ENCODE data around the gene FAM120B. TPM values are rescaled to one million over a fixed set of nuclear protein-coding genes. Genes with fewer than 3 reads are reported as not detected.

The FAM120B gene
- total RNA-seq, 4 donors from 2014 or later = 25.0 to 32.8 (median 27.5) TPM

DNA sequence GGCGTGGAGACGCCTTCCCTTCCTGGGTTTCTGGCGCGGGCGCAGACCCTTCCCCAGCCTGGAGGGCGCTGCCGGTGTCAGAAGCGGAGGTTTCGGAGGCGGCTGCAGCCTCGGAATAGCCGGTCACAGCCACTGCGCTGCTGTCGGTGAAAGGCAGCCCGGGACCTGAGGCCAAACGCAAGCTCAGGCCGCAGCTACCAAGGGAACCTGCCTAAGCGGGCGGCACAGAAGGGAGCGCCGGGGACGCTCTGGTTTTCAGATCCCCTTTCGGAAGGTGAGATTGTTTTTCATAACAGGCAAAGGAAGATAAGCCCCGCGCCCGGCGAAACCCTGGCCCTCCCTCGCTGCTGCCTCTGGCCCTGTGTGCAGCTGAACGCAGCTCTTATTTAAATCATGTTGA lies 116.5 kb downstream of the FAM120B start:
- TF ChIP-seq, protein P1, sequence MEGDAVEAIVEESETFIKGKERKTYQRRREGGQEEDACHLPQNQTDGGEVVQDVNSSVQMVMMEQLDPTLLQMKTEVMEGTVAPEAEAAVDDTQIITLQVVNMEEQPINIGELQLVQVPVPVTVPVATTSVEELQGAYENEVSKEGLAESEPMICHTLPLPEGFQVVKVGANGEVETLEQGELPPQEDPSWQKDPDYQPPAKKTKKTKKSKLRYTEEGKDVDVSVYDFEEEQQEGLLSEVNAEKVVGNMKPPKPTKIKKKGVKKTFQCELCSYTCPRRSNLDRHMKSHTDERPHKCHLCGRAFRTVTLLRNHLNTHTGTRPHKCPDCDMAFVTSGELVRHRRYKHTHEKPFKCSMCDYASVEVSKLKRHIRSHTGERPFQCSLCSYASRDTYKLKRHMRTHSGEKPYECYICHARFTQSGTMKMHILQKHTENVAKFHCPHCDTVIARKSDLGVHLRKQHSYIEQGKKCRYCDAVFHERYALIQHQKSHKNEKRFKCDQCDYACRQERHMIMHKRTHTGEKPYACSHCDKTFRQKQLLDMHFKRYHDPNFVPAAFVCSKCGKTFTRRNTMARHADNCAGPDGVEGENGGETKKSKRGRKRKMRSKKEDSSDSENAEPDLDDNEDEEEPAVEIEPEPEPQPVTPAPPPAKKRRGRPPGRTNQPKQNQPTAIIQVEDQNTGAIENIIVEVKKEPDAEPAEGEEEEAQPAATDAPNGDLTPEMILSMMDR (IDR thresholded peaks at IDR 0.05; ENCODE audit: low read depth) = no peak

DNA sequence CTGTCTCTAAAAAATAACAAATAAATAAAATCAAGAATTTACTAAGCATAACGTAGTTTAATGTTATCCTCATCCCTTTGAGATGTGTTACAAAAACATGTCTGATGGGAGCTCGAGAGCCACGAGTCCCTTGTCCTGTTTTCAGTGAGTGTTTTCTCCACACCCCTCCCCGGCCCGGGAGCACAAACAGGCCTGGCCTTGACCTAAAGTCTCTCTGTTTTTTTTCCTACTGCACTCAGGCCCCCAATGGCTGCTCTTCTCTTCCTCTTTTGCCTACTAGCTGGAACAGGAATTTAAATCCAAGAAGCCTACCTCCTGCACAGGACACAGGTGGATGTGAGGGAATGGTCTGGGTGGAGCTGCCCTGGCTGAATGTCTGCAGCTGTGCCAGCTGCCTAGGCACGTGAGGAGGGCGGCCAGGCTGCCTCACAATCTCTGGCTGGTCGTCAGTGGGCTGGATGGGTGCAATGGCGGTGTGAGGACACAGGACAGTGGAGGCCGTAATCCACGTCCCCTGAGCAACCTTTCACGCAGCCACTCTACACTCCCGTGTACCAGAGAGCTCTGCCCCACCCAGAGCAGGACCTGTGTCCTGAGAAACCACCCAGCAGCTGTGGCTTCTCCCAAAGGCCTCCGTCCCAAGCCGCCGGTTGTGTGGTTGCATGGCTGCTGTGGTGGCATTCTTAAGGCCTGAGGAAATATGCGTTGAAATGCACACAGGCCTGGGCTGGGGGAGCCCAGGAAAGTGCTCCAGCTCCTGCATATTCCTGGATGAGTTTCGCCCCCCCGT lies 117.5 kb downstream of the FAM120B start:
- TF ChIP-seq, protein P1 (IDR thresholded peaks at IDR 0.05; ENCODE audit: low read depth) = no peak

DNA sequence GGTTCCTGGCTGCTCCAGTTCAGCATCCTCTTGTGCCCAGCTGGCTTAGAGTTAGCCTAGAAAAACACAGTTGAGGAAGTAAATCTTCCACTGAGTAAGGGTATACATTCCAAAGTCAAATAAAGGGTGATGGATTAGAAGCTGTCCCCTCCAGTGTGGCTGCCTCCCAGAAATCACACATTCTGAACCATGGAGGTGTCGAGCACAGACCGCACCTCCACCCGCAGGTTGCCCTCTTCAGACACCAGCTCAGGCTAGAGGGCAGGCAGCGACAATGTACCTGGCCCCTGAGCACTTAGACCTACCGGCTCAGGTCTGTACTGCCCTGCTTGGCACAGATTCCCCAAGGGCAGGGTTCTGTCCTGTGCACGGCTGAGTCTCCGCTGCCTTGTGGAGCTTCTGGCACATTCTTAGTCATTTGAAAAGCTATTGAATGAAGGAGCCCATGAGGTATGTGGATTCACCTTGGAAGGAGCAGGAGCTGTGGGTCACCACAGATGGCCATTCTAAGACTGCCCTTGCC lies 118.1 kb downstream of the FAM120B start:
- TF ChIP-seq, protein P1 (IDR thresholded peaks at IDR 0.05; ENCODE audit: low read depth) = no peak

DNA sequence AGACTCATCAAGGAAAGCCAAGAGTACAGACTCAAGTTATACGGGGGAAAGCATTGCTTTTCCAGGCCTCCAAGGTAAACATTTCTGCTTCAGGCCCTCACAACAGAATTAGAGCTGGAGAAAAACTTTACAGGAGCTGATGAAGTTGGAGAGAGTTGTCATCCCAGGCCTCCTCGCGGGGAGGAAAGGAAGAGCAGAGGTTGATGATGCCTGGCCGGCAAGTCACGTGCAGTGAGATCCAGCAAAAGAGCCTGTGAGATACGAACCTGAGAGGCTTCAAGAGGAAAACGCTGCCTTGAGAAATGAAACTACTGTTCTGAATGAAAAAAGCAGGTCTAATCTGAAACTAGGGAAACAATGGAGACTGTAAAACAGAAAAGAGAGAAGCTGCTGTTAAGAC lies 122.9 kb downstream of the FAM120B start:
- TF ChIP-seq, protein P1 (IDR thresholded peaks at IDR 0.05; ENCODE audit: low read depth) = no peak

DNA sequence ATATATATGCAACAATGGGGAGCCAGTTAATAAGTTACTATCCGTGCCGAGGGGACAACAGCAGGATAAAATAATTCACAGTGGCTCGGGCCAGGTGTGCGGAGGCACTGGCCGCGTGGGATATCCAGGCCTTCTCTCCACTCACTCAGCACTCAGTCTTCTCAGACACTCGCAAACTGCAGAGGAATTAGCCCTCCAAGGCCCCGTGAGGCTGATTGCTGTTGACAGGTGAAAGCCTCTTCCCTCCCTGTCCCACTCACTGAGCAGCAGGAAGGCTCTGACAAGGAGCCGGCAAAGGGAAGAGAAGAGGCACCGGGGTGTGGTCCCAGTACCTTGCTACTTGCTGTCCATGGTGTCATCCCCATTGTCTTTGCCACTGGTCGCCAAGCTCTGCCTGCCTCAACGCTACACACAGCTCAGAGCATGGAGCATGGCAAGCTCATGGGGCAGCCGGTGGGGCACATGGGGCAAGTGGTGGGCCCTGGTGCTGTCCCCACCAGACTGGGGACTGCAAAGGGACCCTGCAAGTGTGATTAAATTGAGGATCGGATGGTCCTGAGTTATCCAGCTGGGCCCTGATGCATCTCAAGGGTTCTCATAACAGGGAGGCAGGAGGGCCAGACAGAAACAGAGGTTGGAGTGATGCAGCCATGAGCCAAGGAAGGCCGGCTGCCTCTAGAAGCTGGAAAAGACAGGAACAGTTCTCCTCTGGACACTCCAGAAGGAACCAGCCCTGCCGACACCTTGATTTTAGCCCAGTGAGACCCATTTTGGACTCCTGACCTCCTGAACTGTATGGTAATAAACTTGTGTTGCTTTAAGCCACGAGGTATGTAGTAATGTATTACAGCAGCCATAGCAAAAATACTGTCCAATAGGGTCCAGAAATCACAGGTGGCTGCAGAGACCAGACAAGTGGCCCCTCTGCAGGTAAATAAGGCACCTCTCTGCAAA lies 126.9 kb downstream of the FAM120B start:
- TF ChIP-seq, protein P1 (IDR thresholded peaks at IDR 0.05; ENCODE audit: low read depth) = no peak

DNA sequence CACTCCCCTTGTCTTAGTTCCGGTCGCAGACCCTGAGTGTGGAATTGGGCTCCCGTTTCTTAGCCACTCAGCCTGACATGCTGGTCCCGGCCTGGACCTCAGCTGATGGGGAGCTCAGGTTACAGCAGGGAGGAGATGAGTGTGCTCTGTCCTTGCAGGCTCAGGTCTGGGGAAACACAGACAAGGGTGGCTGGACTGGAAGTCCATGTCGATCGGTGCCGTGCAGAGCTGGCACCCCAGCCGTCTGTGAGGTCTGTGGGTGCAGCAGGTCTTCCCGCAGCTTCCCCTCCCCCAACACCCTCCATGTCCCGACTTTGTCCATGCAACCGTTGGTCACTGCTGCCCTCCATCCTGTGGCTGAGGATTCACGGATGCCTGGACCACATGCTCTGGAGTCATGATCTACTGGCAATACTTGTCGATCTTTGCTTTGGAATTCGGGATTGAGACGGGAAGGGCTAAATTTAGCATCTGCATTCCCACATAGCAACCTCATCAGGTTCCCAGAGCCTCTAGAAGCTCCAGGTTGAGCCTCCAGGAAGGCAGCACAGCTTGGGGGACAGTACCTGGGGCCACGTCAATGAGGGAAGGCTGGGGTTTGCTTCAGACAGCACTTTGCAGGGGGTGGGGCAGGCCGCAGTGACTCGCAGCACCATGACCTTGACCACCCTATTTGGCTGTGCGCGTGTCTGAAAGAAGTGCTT lies 127.7 kb downstream of the FAM120B start:
- TF ChIP-seq, protein P1 (IDR thresholded peaks at IDR 0.05; ENCODE audit: low read depth) = no peak

Data from subcutaneous adipose tissue (tissue), 4 donors.